Measurements from ENCODE around the gene STPG3.

DNA sequence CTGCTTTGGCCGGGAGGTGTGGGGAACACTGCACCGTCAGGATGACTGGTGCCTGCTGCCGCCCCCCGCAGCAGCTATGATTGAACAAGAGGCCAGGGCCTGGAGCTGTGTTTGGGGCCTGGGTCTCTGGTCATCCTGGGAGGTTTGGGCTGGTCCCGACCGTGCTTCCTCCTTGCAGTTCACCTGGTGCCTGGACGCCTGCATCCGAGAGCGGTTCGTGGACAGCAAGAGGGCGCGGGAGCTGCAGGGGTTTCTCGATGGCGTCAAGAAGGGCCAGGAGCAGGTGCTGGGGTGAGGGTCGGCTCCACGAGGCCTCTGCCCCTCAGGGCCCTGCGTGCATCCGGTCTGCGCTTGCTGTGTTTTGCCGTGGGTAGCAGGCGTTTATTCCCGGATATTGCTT lies 13.0 kb downstream of the STPG3 start:
- TF ChIP-seq CTCF (IDR thresholded peaks at IDR 0.05) (no peak), POLR2A (IDR thresholded peaks at IDR 0.05) (no peak)
